HEK293 (cell line): ENCODE results near the gene PRSS12.
A peak's percentile ranks its signal among the peaks of the same experiment; 100 is the strongest.

Source experiments
- CTCF ChIA-PET: fragments of 350-600 bp; formaldehyde crosslinking; extraction: SDS; loops from one replicate; lab custom pipeline; 2021; ENCODE audit warnings: antibody characterized with exemption; lab: Yijun Ruan, JAX
- POLR2A ChIA-PET: fragments of 300-600 bp; formaldehyde crosslinking; extraction: SDS; loops from one replicate; lab custom pipeline; 2020; ENCODE audit warnings: antibody characterized with exemption, inconsistent platforms; lab: Yijun Ruan, JAX
- H3K27ac ChIP-seq: fragments of 200-500 bp; sonication (Bioruptor generic); 2 replicates; pipeline ENCODE4 v1.5.1; 2014; ENCODE audit warnings: low read depth, low read length, control low read depth, inconsistent platforms; ENCODE audit errors: extremely low read depth
- H3K36me3 ChIP-seq, 2 experiments: fragments of 200-500 bp in 1 of 2; sonication (Bioruptor generic) in 1 of 2; 1 replicate in 1 of 2; 2 replicates in 1 of 2; pipeline ENCODE4 v1.5.1; 2014 to 2017; ENCODE audit warnings: inconsistent platforms in 2 of 2, low read length in 2 of 2; ENCODE audit not compliant: control insufficient read depth in 2 of 2, insufficient read depth in 1 of 2
- H3K4me1 ChIP-seq: fragments of 200-500 bp; sonication (Bioruptor generic); 2 replicates; pipeline ENCODE4 v1.5.1; 2014; ENCODE audit warnings: mild to moderate bottlenecking, low read length, inconsistent platforms; ENCODE audit not compliant: control insufficient read depth, insufficient read depth
- H3K4me3 ChIP-seq: 2 replicates; pipeline ENCODE4 v1.5.1; 2011; ENCODE audit warnings: low read depth, mild to moderate bottlenecking, control low read depth, low read length, moderate library complexity
- H3K9me3 ChIP-seq: fragments of 200-500 bp; sonication (Bioruptor generic); 2 replicates; pipeline ENCODE4 v1.5.1; 2014; ENCODE audit warnings: low read depth, low read length, inconsistent platforms; ENCODE audit not compliant: control insufficient read depth, insufficient read depth
- AEBP2 ChIP-seq: fragments of 450-650 bp; formaldehyde crosslinking; IDR thresholded peaks from 2 replicates; pipeline ENCODE4 v1.5.1; 2016; ENCODE audit warnings: missing biosample characterization, missing genetic modification characterization, borderline replicate concordance
- ELK4 ChIP-seq: IDR thresholded peaks from 2 replicates; pipeline ENCODE4 v1.6.1; 2011; ENCODE audit warnings: mild to moderate bottlenecking, low read depth, low read length, borderline replicate concordance
- KLF16 ChIP-seq: fragments of 450-650 bp; formaldehyde crosslinking; IDR thresholded peaks from 2 replicates; pipeline ENCODE4 v1.5.1; 2017; ENCODE audit warnings: missing biosample characterization, missing genetic modification characterization
- MZF1 ChIP-seq: fragments of 450-650 bp; formaldehyde crosslinking; IDR thresholded peaks from 2 replicates; pipeline ENCODE4 v1.5.1; 2017; ENCODE audit warnings: missing biosample characterization, missing genetic modification characterization, borderline replicate concordance
- RBAK ChIP-seq: fragments of 450-650 bp; formaldehyde crosslinking; IDR thresholded peaks from 2 replicates; pipeline ENCODE4 v1.5.1; 2016; ENCODE audit warnings: missing biosample characterization, missing genetic modification characterization
- YY2 ChIP-seq: fragments of 450-650 bp; formaldehyde crosslinking; IDR thresholded peaks from 2 replicates; pipeline ENCODE4 v1.5.1; 2016; ENCODE audit warnings: missing biosample characterization, missing genetic modification characterization
- ZBTB20 ChIP-seq: fragments of 450-650 bp; formaldehyde crosslinking; IDR thresholded peaks from 2 replicates; pipeline ENCODE4 v1.5.1; 2016; ENCODE audit warnings: missing biosample characterization, missing genetic modification characterization
- ZFP37 ChIP-seq: fragments of 450-650 bp; formaldehyde crosslinking; IDR thresholded peaks from 2 replicates; pipeline ENCODE4 v1.5.1; 2016; ENCODE audit warnings: missing biosample characterization, missing genetic modification characterization
- ZFP69B ChIP-seq: fragments of 450-650 bp; formaldehyde crosslinking; IDR thresholded peaks from 2 replicates; pipeline ENCODE4 v1.5.1; 2016; ENCODE audit warnings: missing biosample characterization, missing genetic modification characterization
- ZNF112 ChIP-seq: fragments of 450-650 bp; formaldehyde crosslinking; IDR thresholded peaks from 2 replicates; pipeline ENCODE4 v1.5.0; 2017; ENCODE audit warnings: missing biosample characterization, missing genetic modification characterization
- ZNF146 ChIP-seq: fragments of 450-650 bp; formaldehyde crosslinking; IDR thresholded peaks from 2 replicates; pipeline ENCODE4 v1.5.1; 2016; ENCODE audit warnings: missing biosample characterization, missing genetic modification characterization
- ZNF155 ChIP-seq: fragments of 450-650 bp; formaldehyde crosslinking; IDR thresholded peaks from 2 replicates; pipeline ENCODE4 v1.5.1; 2016; ENCODE audit warnings: missing biosample characterization, missing genetic modification characterization
- ZNF292 ChIP-seq: fragments of 450-650 bp; formaldehyde crosslinking; IDR thresholded peaks from 2 replicates; pipeline ENCODE4 v1.5.1; 2016; ENCODE audit warnings: low read depth, missing biosample characterization, missing genetic modification characterization, borderline replicate concordance
- ZNF433 ChIP-seq: fragments of 450-650 bp; formaldehyde crosslinking; IDR thresholded peaks from 2 replicates; pipeline ENCODE4 v1.5.1; 2016; ENCODE audit warnings: missing biosample characterization, missing genetic modification characterization, low read depth
- ZNF544 ChIP-seq: fragments of 450-650 bp; formaldehyde crosslinking; IDR thresholded peaks from 2 replicates; pipeline ENCODE4 v1.5.0; 2017; ENCODE audit warnings: missing biosample characterization, missing genetic modification characterization
- ZNF654 ChIP-seq: fragments of 450-650 bp; formaldehyde crosslinking; IDR thresholded peaks from 2 replicates; pipeline ENCODE4 v1.5.1; 2016; ENCODE audit warnings: low read depth, missing biosample characterization, missing genetic modification characterization
- ZNF692 ChIP-seq: fragments of 450-650 bp; formaldehyde crosslinking; IDR thresholded peaks from 2 replicates; pipeline ENCODE4 v1.5.1; 2016; ENCODE audit warnings: missing biosample characterization, missing genetic modification characterization
- ZSCAN4 ChIP-seq: fragments of 450-650 bp; formaldehyde crosslinking; IDR thresholded peaks from 2 replicates; pipeline ENCODE4 v1.5.1; 2017; ENCODE audit warnings: missing biosample characterization, missing genetic modification characterization
- ZSCAN5A ChIP-seq: fragments of 450-650 bp; formaldehyde crosslinking; IDR thresholded peaks from 2 replicates; pipeline ENCODE4 v1.5.1; 2016; ENCODE audit warnings: missing biosample characterization, missing genetic modification characterization

PRSS12 gene

GRCh38 chr4:118271788-118272187 is 81.0 kb downstream of the PRSS12 start:
- TF ChIP-seq ZNF433 (tag by site-specific recombination) (no peak), YY2 (tag by site-specific recombination) (no peak), ZNF544 (tag by site-specific recombination) (no peak), ZNF112 (tag by site-specific recombination) (no peak), KLF16 (tag by site-specific recombination) (no peak), ZFP69B (tag by site-specific recombination) (no peak), ZFP37 (tag by site-specific recombination) (no peak), AEBP2 (tag by site-specific recombination) (no peak), ELK4 (no peak), MZF1 (tag by site-specific recombination) (no peak), ZBTB20 (tag by site-specific recombination) (no peak), ZNF692 (no peak), ZSCAN5A (tag by site-specific recombination) (no peak), RBAK (tag by site-specific recombination) (no peak), ZNF292 (no peak), ZNF155 (tag by site-specific recombination) (no peak), ZNF146 (tag by site-specific recombination) (no peak)
- no peaks in the 10 kb centered on the region for H3K9me3 ChIP-seq
- H3K36me3 ChIP-seq: no peaks in the 10 kb centered on the region
- ChIA-PET CTCF (no interaction called here), POLR2A (no interaction called here)
- H3K4me3 ChIP-seq: no peak overlapping the region
- H3K27ac ChIP-seq: no peak overlapping the region
- H3K4me1 ChIP-seq: no peaks in the 10 kb centered on the region

- H3K27ac ChIP-seq: no peak overlapping the region
- CTCF ChIA-PET: interaction anchor here (0.7 to 1.1 kb wide), 3 partner anchors 9 to 60 kb away, joined by 3 read pairs; no protein-coding TSS in a partner anchor
- POLR2A ChIA-PET: no interaction called here
- no peak overlapping the region for H3K4me3 ChIP-seq
- H3K4me1 ChIP-seq: no peaks in the 10 kb centered on the region
- no peaks in the 10 kb centered on the region for H3K9me3 ChIP-seq
- no peaks in the 10 kb centered on the region for H3K36me3 ChIP-seq
- TF ChIP-seq ZNF654 (peak; percentile 70), ZSCAN4 (tag by site-specific recombination) (no peak)
- TF ChIP-seq, all 188 proteins: peak for 1
These were observed 82.3 kb downstream of the PRSS12 start for GRCh38 chr4:118270492-118270891.
